ENCODE results near the gene ITGA4. TPM values are rescaled to one million over a fixed set of nuclear protein-coding genes. Genes with fewer than 3 reads are reported as not detected.

Gene ITGA4
- total and polyA plus RNA-seq, 2 experiments from 2014 or later: 0.39 to 0.44 TPM

- H3K27me3 ChIP-seq: peaks cover 79% of the 10 kb centered on the region
Measured at GRCh38 chr2:181459621-181460021, 2.4 kb downstream of the ITGA4 start.

GRCh38 chr2:181461056-181461997 is 4.1 kb downstream of the ITGA4 start:
- Histone ChIP-seq H3K27me3 (peaks cover 62% of the 10 kb centered on the region), H3K27ac (no peak overlapping the region), H3K4me1 (ENCODE audit: low read depth) (peaks cover 3% of the 10 kb centered on the region), H3K4me3 (no peak overlapping the region), H3K36me3 (no peaks in the 10 kb centered on the region), H3K9me3 (ENCODE audit: low read depth) (no peaks in the 10 kb centered on the region)
- TF ChIP-seq CTCF (IDR thresholded peaks at IDR 0.05; ENCODE audit: low read depth, low read length): no peak
- no peak for DNase-seq (ENCODE audit: low read depth in 1 of 2, low spot score in 1 of 2)

More at GRCh38 chr2:181459621-181460021, 2.4 kb downstream of the ITGA4 start:
- H3K9me3 ChIP-seq (ENCODE audit: low read depth): no peaks in the 10 kb centered on the region
- peak in 1 of 2 donors; percentile 21 for DNase-seq (ENCODE audit: low read depth in 1 of 2, low spot score in 1 of 2)
- H3K4me3 ChIP-seq: no peak overlapping the region
- H3K27ac ChIP-seq: no peak overlapping the region
- peaks cover 3% of the 10 kb centered on the region for H3K4me1 ChIP-seq (ENCODE audit: low read depth)
- H3K36me3 ChIP-seq: no peaks in the 10 kb centered on the region
- no peak for TF ChIP-seq CTCF (IDR thresholded peaks at IDR 0.05; ENCODE audit: low read depth, low read length)

GRCh38 chr2:181462033-181462432 is 4.8 kb downstream of the ITGA4 start:
- Histone ChIP-seq H3K27me3 (peaks cover 55% of the 10 kb centered on the region), H3K27ac (no peak overlapping the region), H3K4me1 (ENCODE audit: low read depth) (no peaks in the 10 kb centered on the region), H3K4me3 (no peak overlapping the region), H3K9me3 (ENCODE audit: low read depth) (no peaks in the 10 kb centered on the region), H3K36me3 (no peaks in the 10 kb centered on the region)
- TF ChIP-seq CTCF (IDR thresholded peaks at IDR 0.05; ENCODE audit: low read depth, low read length): no peak
- DNase-seq (ENCODE audit: low read depth in 1 of 2, low spot score in 1 of 2): peak in 1 of 2 donors; percentile 22

- Histone ChIP-seq H3K27ac (no peak overlapping the region), H3K9me3 (ENCODE audit: low read depth) (no peaks in the 10 kb centered on the region), H3K36me3 (no peaks in the 10 kb centered on the region), H3K4me1 (ENCODE audit: low read depth) (peaks cover 9% of the 10 kb centered on the region), H3K27me3 (peaks cover 40% of the 10 kb centered on the region), H3K4me3 (no peak overlapping the region)
- TF ChIP-seq CTCF (IDR thresholded peaks at IDR 0.05; ENCODE audit: low read depth, low read length): no peak
- DNase-seq (ENCODE audit: low read depth in 1 of 2, low spot score in 1 of 2): no peak
Measured at GRCh38 chr2:181463588-181463987, 6.4 kb downstream of the ITGA4 start.

GRCh38 chr2:181464966-181465365 is 7.8 kb downstream of the ITGA4 start:
- H3K27ac ChIP-seq: no peak overlapping the region
- H3K36me3 ChIP-seq: no peaks in the 10 kb centered on the region
- peaks cover 26% of the 10 kb centered on the region for H3K27me3 ChIP-seq
- no peaks in the 10 kb centered on the region for H3K9me3 ChIP-seq (ENCODE audit: low read depth)
- peaks cover 12% of the 10 kb centered on the region for H3K4me1 ChIP-seq (ENCODE audit: low read depth)
- no peak for TF ChIP-seq CTCF (IDR thresholded peaks at IDR 0.05; ENCODE audit: low read depth, low read length)
- DNase-seq (ENCODE audit: low read depth in 1 of 2, low spot score in 1 of 2): no peak
- H3K4me3 ChIP-seq: no peak overlapping the region

Data from cardiac muscle cell (in vitro differentiated cells and primary cell).